Activated naive CD8-positive, alpha-beta T cell treated with anti-CD3 and anti-CD28 coated beads for 36 hours (primary cell): ENCODE results near the gene TIMM50. TPM values are rescaled to one million over a fixed set of nuclear protein-coding genes. Genes with fewer than 3 reads are reported as not detected.
"Not testable (repeated sequence)": the region's sequence is repeated elsewhere in the genome, so short reads cannot be mapped to it uniquely, and the experiment has no call there.

Experiments used
- DNase-seq: peaks from one replicate; pipeline ENCODE4 v3.0.0; 2021
- H3K27ac Mint-ChIP-seq: one replicate; pipeline ENCODE4 v1.8.0; 2022; ENCODE audit warnings: mild to moderate bottlenecking, moderate library complexity, mixed read lengths
- H3K27me3 Mint-ChIP-seq: one replicate; pipeline ENCODE4 v1.8.0; 2022; ENCODE audit warnings: mild to moderate bottlenecking, mixed read lengths
- H3K36me3 Mint-ChIP-seq: one replicate; pipeline ENCODE4 v1.8.0; 2021; ENCODE audit warnings: mild to moderate bottlenecking, mixed read lengths
- H3K4me1 Mint-ChIP-seq: one replicate; pipeline ENCODE4 v1.8.0; 2021; ENCODE audit warnings: mixed read lengths
- H3K4me3 Mint-ChIP-seq: one replicate; pipeline ENCODE4 v1.8.0; 2022; ENCODE audit warnings: mild to moderate bottlenecking, moderate library complexity, mixed read lengths
- H3K9me3 Mint-ChIP-seq: one replicate; pipeline ENCODE4 v1.8.0; 2022; ENCODE audit warnings: mixed read lengths
- total RNA-seq, 2 experiments: library from RNA; stranded (reverse); gene quantifications; one replicate each; pipeline ENCODE4 v1.2.3, GENCODE V29; 2021

The TIMM50 gene
- total RNA-seq, 2 experiments from 2014 or later = 133 to 137 TPM

- Mint-ChIP-seq H3K9me3 (no peaks in the 10 kb centered on the region), H3K4me3 (peak overlapping the region; percentile 99), H3K27me3 (no peaks in the 10 kb centered on the region), H3K4me1 (peaks cover 57% of the 10 kb centered on the region), H3K27ac (peak overlapping the region; percentile 100), H3K36me3 (peaks cover 74% of the 10 kb centered on the region)
- DNase-seq = no peak
Measured at GRCh38 chr19:39449116-39449797, 31.4 kb upstream of the TIMM50 start.

GRCh38 chr19:39451257-39451656, 29.4 kb upstream of the TIMM50 start:
- H3K4me3 Mint-ChIP-seq, DNase-seq, H3K27me3 Mint-ChIP-seq, H3K9me3 Mint-ChIP-seq, H3K27ac Mint-ChIP-seq: not testable (repeated sequence)
- Mint-ChIP-seq H3K36me3 (peaks cover 69% of the 10 kb centered on the region), H3K4me1 (peaks cover 56% of the 10 kb centered on the region)

DNA sequence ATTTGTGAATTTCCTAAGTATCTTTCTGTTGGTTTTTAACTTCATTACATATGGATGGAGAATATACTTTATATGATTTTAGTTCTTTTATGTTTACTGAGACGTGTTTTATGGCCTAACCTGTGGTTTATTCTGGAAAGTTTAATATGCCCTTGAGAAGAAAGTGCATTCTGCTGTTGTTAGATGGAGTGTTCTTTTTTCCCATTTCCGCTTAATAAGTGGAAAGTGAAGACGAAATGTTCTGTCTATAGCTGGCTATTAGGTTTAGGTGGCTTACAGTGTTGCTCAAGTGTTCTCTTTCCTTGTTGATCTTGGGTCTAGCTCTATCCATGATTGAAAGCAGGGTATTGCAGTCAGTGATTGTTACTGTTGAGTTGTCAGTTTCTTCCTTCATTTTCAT, 17.2 kb upstream of the TIMM50 start:
- peaks cover 23% of the 10 kb centered on the region for H3K36me3 Mint-ChIP-seq

GRCh38 chr19:39465956-39466747, 14.5 kb upstream of the TIMM50 start:
- peak overlapping the region; percentile 59 for H3K27ac Mint-ChIP-seq
- no peak overlapping the region for H3K4me3 Mint-ChIP-seq
- H3K4me1 Mint-ChIP-seq = peaks cover 9% of the 10 kb centered on the region
- H3K9me3 Mint-ChIP-seq = no peaks in the 10 kb centered on the region
- no peak for DNase-seq
- no peaks in the 10 kb centered on the region for H3K27me3 Mint-ChIP-seq
- H3K36me3 Mint-ChIP-seq = peaks cover 19% of the 10 kb centered on the region

More for the DNA sequence above, 17.2 kb upstream of the TIMM50 start:
- DNase-seq = no peak
- Mint-ChIP-seq H3K9me3 (no peaks in the 10 kb centered on the region), H3K27me3 (no peaks in the 10 kb centered on the region), H3K27ac (no peak overlapping the region), H3K4me3 (no peak overlapping the region), H3K4me1 (no peaks in the 10 kb centered on the region)

GRCh38 chr19:39467941-39468340, 12.7 kb upstream of the TIMM50 start:
- Mint-ChIP-seq H3K36me3 (peaks cover 26% of the 10 kb centered on the region), H3K9me3 (no peaks in the 10 kb centered on the region), H3K4me1 (peaks cover 20% of the 10 kb centered on the region), H3K4me3 (no peak overlapping the region), H3K27ac (no peak overlapping the region), H3K27me3 (no peaks in the 10 kb centered on the region)
- DNase-seq = no peak

GRCh38 chr19:39469036-39469435, 11.6 kb upstream of the TIMM50 start:
- Mint-ChIP-seq H3K4me1 (peaks cover 20% of the 10 kb centered on the region), H3K4me3 (no peak overlapping the region), H3K36me3 (peaks cover 27% of the 10 kb centered on the region), H3K9me3 (no peaks in the 10 kb centered on the region), H3K27ac (no peak overlapping the region), H3K27me3 (no peaks in the 10 kb centered on the region)
- DNase-seq = no peak

- peaks cover 20% of the 10 kb centered on the region for H3K4me1 Mint-ChIP-seq
- peak overlapping the region; percentile 3 for H3K27ac Mint-ChIP-seq
- DNase-seq = no peak
- no peaks in the 10 kb centered on the region for H3K9me3 Mint-ChIP-seq
- H3K4me3 Mint-ChIP-seq = no peak overlapping the region
- H3K36me3 Mint-ChIP-seq = peaks cover 30% of the 10 kb centered on the region
- H3K27me3 Mint-ChIP-seq = no peaks in the 10 kb centered on the region
Measured at GRCh38 chr19:39469567-39469966, 11.1 kb upstream of the TIMM50 start.

- H3K9me3 Mint-ChIP-seq = no peaks in the 10 kb centered on the region
- peaks cover 33% of the 10 kb centered on the region for H3K36me3 Mint-ChIP-seq
- DNase-seq = no peak
- H3K4me1 Mint-ChIP-seq = peaks cover 20% of the 10 kb centered on the region
- H3K27ac Mint-ChIP-seq = peak overlapping the region; percentile 72
- H3K27me3 Mint-ChIP-seq = no peaks in the 10 kb centered on the region
- H3K4me3 Mint-ChIP-seq = no peak overlapping the region
Measured at GRCh38 chr19:39470724-39471339, 9.8 kb upstream of the TIMM50 start.

DNA sequence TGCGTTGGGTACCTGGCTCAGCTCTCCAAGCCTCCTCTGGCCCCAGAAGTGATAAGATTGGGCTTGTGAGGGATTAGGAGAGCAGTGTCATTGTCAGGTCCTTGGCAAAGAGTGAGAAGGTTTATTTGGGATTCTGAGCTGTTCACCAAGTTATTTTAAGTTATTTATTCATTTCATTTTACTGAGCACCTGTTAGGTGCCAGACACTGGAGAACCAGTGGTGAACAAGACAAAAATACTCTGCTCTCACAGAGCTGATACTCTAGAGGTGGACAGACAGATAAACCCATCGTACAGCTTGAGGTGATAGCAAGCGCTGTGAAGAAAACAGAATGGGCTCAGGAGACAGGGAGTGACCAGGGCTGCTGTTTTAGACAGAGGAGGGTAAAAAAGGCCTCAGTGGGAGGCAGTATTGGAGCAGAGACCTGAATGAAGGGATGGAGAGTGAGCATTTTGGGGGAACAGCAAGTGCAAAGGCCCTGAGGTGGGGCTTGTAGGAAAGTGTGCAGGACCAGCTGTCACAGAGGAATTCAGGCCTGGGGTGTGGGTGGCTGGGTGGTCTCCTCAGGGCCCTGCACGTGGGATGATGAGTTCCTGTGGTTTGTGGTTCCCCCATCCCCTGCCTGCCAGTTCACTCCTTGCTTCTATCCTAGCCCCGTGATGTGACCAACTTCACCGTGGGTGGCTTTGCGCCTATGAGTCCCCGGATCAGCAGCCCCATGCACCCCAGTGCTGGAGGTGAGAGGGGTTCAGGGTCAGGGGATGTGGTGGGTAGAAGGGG, 8.7 kb upstream of the TIMM50 start:
- H3K9me3 Mint-ChIP-seq = no peaks in the 10 kb centered on the region
- H3K4me3 Mint-ChIP-seq = no peak overlapping the region
- no peaks in the 10 kb centered on the region for H3K27me3 Mint-ChIP-seq
- peaks cover 20% of the 10 kb centered on the region for H3K4me1 Mint-ChIP-seq
- DNase-seq = peak; percentile 28
- H3K27ac Mint-ChIP-seq = peak overlapping the region; percentile 72
- peaks cover 37% of the 10 kb centered on the region for H3K36me3 Mint-ChIP-seq

DNA sequence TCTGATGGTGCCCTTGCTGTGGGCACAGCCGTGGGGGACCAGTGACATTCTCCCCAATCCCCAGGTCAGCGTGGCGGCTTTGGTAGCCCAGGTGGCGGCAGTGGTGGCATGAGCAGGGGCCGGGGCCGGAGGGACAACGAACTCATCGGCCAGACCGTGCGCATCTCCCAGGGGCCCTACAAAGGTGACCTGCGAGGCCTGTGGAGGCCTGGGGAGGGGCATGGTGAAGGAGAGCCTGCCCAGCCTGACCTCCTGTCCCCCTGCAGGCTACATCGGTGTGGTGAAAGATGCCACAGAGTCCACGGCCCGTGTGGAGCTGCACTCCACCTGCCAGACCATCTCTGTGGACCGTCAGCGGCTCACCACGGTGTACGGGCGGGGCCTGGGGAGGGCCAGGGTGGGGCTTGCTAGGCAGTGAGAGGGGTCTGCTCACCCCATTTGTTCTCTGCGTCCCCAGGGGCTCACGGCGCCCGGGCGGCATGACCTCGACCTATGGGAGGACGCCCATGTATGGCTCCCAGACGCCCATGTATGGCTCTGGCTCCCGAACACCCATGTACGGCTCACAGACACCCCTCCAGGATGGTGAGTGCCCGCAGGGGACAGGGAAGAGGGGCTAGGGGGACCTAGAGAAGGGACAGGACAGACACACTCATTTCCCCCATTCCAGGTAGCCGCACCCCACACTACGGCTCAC, 7.7 kb upstream of the TIMM50 start:
- Mint-ChIP-seq H3K4me3 (no peak overlapping the region), H3K9me3 (no peaks in the 10 kb centered on the region), H3K4me1 (peaks cover 20% of the 10 kb centered on the region), H3K36me3 (peaks cover 39% of the 10 kb centered on the region), H3K27ac (no peak overlapping the region), H3K27me3 (no peaks in the 10 kb centered on the region)
- no peak for DNase-seq

DNA sequence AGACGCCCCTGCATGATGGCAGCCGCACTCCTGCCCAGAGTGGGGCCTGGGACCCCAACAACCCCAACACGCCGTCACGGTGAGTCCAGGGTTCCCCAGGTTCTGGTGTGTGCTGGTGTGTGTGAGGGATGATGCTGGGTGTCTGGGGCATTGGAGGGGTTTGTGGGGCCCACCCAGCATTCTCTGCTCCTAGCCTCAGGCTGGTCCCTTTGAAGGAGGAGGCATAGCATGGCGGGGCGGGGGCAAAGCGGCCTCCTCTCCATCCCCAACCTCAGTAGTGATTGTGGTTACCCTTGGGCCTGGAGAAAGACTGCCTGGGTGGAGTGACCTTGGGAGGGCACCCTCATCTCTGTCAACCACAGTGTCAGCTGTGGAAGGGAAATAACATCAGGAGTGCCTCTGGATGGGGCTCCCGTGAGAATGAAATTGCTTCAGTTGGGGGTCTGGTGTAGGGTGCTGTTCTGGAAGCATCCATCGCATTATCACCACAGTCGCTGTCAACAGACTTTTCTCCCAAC, 7.1 kb upstream of the TIMM50 start:
- Mint-ChIP-seq H3K9me3 (no peaks in the 10 kb centered on the region), H3K4me3 (no peak overlapping the region), H3K27ac (no peak overlapping the region), H3K27me3 (no peaks in the 10 kb centered on the region), H3K4me1 (peaks cover 20% of the 10 kb centered on the region), H3K36me3 (peaks cover 39% of the 10 kb centered on the region)
- DNase-seq = no peak

GRCh38 chr19:39474139-39474620, 6.5 kb upstream of the TIMM50 start:
- Mint-ChIP-seq H3K27me3 (no peaks in the 10 kb centered on the region), H3K4me1 (peaks cover 20% of the 10 kb centered on the region), H3K36me3 (peaks cover 39% of the 10 kb centered on the region), H3K4me3 (no peak overlapping the region), H3K9me3 (no peaks in the 10 kb centered on the region), H3K27ac (no peak overlapping the region)
- peak; percentile 62 for DNase-seq

DNA sequence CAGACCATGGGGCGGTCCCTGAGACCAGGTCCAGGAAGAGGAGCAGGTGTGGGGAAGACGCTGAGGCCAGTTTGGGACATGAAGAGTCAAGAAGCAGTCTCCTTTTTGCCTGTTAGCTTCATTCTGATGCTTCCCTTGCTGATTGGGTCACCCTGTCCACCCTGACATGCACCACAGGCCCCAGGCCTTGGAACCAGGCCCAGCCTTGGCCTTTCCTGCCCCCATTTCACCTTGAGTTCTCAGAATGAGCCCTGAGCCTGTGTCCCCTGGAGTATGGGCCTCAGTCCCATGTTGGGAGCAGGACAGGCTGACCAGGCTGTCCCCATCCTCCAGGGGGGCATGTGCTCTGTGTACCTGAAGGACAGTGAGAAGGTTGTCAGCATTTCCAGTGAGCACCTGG, 4.9 kb upstream of the TIMM50 start:
- H3K36me3 Mint-ChIP-seq = peaks cover 33% of the 10 kb centered on the region
- peak overlapping the region; percentile 43 for H3K27ac Mint-ChIP-seq
- no peak for DNase-seq
- H3K9me3 Mint-ChIP-seq = no peaks in the 10 kb centered on the region
- H3K4me3 Mint-ChIP-seq = no peak overlapping the region
- peaks cover 23% of the 10 kb centered on the region for H3K4me1 Mint-ChIP-seq
- no peaks in the 10 kb centered on the region for H3K27me3 Mint-ChIP-seq

DNA sequence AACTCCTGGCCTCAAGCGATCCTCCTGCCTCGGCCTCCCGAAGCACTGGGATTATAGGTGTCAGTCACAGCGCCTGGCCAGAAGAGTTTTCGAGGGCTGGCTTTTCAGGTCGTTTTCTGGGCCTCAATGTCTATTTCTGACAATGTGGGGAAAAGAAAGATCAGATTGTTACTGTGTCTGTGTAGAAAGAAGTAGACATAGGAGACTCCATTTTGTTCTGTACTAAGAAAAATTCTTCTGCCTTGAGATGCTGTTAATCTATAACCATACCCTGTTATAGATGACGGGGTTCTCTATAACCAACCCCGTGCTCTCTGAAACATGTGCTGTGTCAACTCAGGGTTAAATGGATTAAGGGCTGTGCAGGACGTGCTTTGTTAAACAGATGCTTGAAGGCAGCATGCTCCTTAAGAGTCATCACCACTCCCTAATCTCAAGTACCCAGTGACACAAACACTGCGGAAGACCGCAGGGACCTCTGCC, 1.3 kb upstream of the TIMM50 start:
- DNase-seq, H3K9me3 Mint-ChIP-seq, H3K27ac Mint-ChIP-seq, H3K27me3 Mint-ChIP-seq, H3K4me3 Mint-ChIP-seq: not testable (repeated sequence)
- peaks cover 32% of the 10 kb centered on the region for H3K36me3 Mint-ChIP-seq
- H3K4me1 Mint-ChIP-seq = peaks cover 23% of the 10 kb centered on the region
